Measurements from ENCODE around the gene ANKRD6.

The ANKRD6 gene

DNA sequence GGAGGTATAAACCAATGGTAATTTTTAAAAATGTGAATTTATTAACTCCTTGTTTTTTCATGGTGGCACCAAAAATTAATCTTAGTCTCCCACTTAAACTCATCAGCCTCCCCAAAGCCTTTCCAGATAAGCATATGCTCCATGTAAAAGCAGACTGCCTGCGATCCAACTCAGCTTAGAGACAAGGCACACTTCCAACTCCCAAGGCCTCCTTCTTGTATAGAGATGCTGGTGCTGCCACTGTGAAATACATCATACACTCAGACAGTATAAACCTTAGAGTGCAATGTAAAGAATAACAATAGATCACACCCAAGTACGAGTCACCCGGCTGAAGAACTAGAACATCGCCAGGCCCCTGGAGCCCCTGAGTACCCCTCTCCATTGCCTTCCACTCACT, 2.0 kb downstream of the ANKRD6 start:
- TF ChIP-seq CTCF (conservative IDR thresholded peaks at IDR 0.05; ENCODE audit: low read length), result no peak
- H3K4me3 ChIP-seq (ENCODE audit: low read length), result no peak overlapping the region
- no peak for DNase-seq (ENCODE audit: low read depth)

DNA sequence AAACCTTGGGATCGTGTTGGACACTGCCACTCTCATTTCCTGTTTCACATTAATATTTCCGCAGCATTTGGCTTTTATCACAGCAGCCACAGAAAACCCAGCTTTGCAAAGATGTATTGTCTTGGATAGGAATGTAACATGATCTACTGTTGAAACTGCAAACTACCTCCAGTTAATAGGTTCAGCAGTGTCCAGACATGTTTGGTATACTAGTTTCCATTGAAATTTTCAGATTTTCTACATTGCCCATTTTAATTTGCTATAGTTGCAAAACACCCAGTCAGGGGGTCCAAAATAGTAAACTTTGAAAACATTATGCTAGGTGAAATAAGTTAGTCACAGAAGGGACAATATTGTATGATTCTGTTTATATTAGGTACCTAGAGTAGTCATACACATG, 3.3 kb downstream of the ANKRD6 start:
- DNase-seq (ENCODE audit: low read depth), result no peak
- H3K4me3 ChIP-seq (ENCODE audit: low read length), result no peak overlapping the region
- no peak for TF ChIP-seq CTCF (conservative IDR thresholded peaks at IDR 0.05; ENCODE audit: low read length)

GRCh38 chr6:89438248-89438647, 5.3 kb downstream of the ANKRD6 start:
- DNase-seq (ENCODE audit: low read depth), result no peak
- H3K4me3 ChIP-seq (ENCODE audit: low read length), result no peak overlapping the region
- no peak for TF ChIP-seq CTCF (conservative IDR thresholded peaks at IDR 0.05; ENCODE audit: low read length)

- no peak for DNase-seq (ENCODE audit: low read depth)
- no peak overlapping the region for H3K4me3 ChIP-seq (ENCODE audit: low read length)
- no peak for TF ChIP-seq CTCF (conservative IDR thresholded peaks at IDR 0.05; ENCODE audit: low read length)
Measured at GRCh38 chr6:89439014-89439413, 6.1 kb downstream of the ANKRD6 start.

GRCh38 chr6:89440200-89440599, 7.2 kb downstream of the ANKRD6 start:
- TF ChIP-seq CTCF (conservative IDR thresholded peaks at IDR 0.05; ENCODE audit: low read length), result no peak
- DNase-seq (ENCODE audit: low read depth), result no peak
- H3K4me3 ChIP-seq (ENCODE audit: low read length), result no peak overlapping the region

DNA sequence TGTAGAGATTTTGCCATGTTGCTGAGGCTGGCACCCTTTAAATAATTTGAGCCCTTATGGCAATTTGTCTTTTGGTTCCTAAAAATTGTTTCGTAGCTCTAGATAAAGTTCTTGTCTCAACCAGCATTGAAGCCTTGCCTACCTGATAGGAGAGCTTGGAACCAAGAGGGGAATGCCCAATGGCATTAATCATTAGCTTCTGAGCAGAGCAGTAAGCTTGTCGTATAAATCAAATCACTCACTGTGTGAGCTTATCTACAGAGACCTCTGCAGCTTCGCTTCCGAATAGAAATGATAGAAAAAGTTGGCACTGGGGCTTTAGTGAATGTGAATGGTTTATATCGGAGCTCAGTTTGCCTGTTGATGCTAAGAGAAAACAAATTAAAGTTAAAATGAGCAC, 10.7 kb downstream of the ANKRD6 start:
- no peak for TF ChIP-seq CTCF (conservative IDR thresholded peaks at IDR 0.05; ENCODE audit: low read length)
- no peak for DNase-seq (ENCODE audit: low read depth)
- no peak overlapping the region for H3K4me3 ChIP-seq (ENCODE audit: low read length)

DNA sequence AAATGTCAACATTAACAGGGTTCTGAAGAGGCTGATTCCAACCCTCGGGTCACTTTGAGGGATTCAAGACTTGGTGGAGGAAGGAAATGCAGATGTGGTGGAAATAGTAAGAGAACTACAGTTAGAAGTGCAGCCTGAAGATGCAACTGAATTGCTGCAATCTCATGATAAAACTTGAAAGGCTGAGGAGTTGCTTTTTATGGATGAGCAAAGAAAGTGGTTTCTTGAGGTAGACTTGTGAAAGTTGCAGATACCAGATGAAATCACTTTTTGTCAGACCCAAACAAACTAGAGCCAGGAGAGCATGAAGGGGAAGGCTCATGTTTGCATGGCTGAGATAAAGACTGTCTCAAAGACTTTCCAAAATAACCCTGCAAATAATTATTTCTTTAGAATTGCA, 16.2 kb downstream of the ANKRD6 start:
- TF ChIP-seq CTCF (conservative IDR thresholded peaks at IDR 0.05; ENCODE audit: low read length), result no peak
- H3K4me3 ChIP-seq (ENCODE audit: low read length), result no peak overlapping the region
- DNase-seq (ENCODE audit: low read depth), result no peak
